GM19023 (cell line): ENCODE data around the gene MARCO.
"Not testable (repeated sequence)": the region's sequence is repeated elsewhere in the genome, so short reads cannot be mapped to it uniquely, and the experiment has no call there.

Source experiments
- ATAC-seq: cut with Tn5 transposase; IDR thresholded peaks from one replicate; pipeline ENCODE4 v1.9.1; 2021; ENCODE audit warnings: mild to moderate bottlenecking, moderate library complexity; ENCODE audit not compliant: unreplicated experiment

The MARCO gene

GRCh38 chr2:118929059-118929458 is 12.9 kb upstream of the MARCO start:
- no peak for ATAC-seq

GRCh38 chr2:118932949-118933348 is 9.0 kb upstream of the MARCO start:
- no peak for ATAC-seq

- no peak for ATAC-seq
Measured at GRCh38 chr2:118936306-118936705, 5.7 kb upstream of the MARCO start.

- ATAC-seq = no peak
Measured at GRCh38 chr2:118936936-118937335, 5.1 kb upstream of the MARCO start.

- no peak for ATAC-seq
Measured at GRCh38 chr2:118937817-118938216, 4.2 kb upstream of the MARCO start.

GRCh38 chr2:118939994-118940393 is 2.0 kb upstream of the MARCO start:
- ATAC-seq = no peak

GRCh38 chr2:118940486-118941120 is 1.4 kb upstream of the MARCO start:
- no peak for ATAC-seq

GRCh38 chr2:118943286-118943685 is 1.3 kb downstream of the MARCO start:
- ATAC-seq = no peak

GRCh38 chr2:118945881-118946280 is 3.9 kb downstream of the MARCO start:
- no peak for ATAC-seq

GRCh38 chr2:118948266-118948665 is 6.3 kb downstream of the MARCO start:
- ATAC-seq = not testable (repeated sequence)

- ATAC-seq = no peak
Measured at GRCh38 chr2:118954297-118955060, 12.5 kb downstream of the MARCO start.

GRCh38 chr2:118965737-118966136 is 23.7 kb downstream of the MARCO start:
- ATAC-seq = no peak

GRCh38 chr2:118967124-118967880 is 25.3 kb downstream of the MARCO start:
- no peak for ATAC-seq

GRCh38 chr2:118968042-118968441 is 26.0 kb downstream of the MARCO start:
- no peak for ATAC-seq

GRCh38 chr2:118968961-118969733 is 27.2 kb downstream of the MARCO start:
- ATAC-seq = no peak

- no peak for ATAC-seq
Measured at GRCh38 chr2:118969734-118970395, 27.9 kb downstream of the MARCO start.

GRCh38 chr2:118970396-118971135 is 28.6 kb downstream of the MARCO start:
- no peak for ATAC-seq

GRCh38 chr2:118971245-118972122 is 29.5 kb downstream of the MARCO start:
- ATAC-seq = no peak

GRCh38 chr2:118973542-118973951 is 31.6 kb downstream of the MARCO start:
- ATAC-seq = no peak
